A549 (cell line): ENCODE data around the gene CELF2. TPM values are rescaled to one million over a fixed set of nuclear protein-coding genes. Genes with fewer than 3 reads are reported as not detected.

Source experiments
- ATAC-seq, 2 experiments: fragments of 200-7000 bp in 1 of 2; fragments of >200 bp in 1 of 2; cut with Nextera tagmentation in 1 of 2; cut with Tn5 transposase in 1 of 2; 3 replicates each; pipeline versions ENCODE4 v1.8.0 to v1.9.1; 2018 to 2020; ENCODE audit warnings: mild to moderate bottlenecking in 1 of 2, moderate library complexity in 1 of 2
- CTCF ChIA-PET: fragments of 300-600 bp; sonication (Branson Sonifier 250); formaldehyde crosslinking; extraction: SDS; loops from one replicate; lab custom pipeline; 2021; ENCODE audit warnings: antibody characterized with exemption, inconsistent platforms; lab: Yijun Ruan, JAX
- POLR2A ChIA-PET: fragments of 350-600 bp; formaldehyde crosslinking; extraction: SDS; loops from one replicate; lab custom pipeline; 2021; ENCODE audit warnings: antibody characterized with exemption, inconsistent platforms; lab: Yijun Ruan, JAX
- DNase-seq, 2 experiments: peaks; one replicate each; pipeline versions ENCODE4 v3.0.0 to v3.0.0-alpha.2; 2011 to 2016; ENCODE audit warnings: low read depth in 1 of 2, low spot score in 1 of 2
- FAIRE-seq: peaks from 2 replicates; lab custom pipeline; 2011; peaks lifted over from hg19 to GRCh38; lab: Jason Lieb, UNC
- H3K27ac ChIP-seq, 2 experiments: fragments of >200 bp; sonication (Bioruptor Twin); formaldehyde crosslinking; 3 replicates each; pipeline ENCODE4 v1.5.1; 2016 to 2017
- H3K4me1 ChIP-seq: fragments of >200 bp; sonication (Bioruptor Twin); formaldehyde crosslinking; 3 replicates; pipeline ENCODE4 v1.6.1; 2016
- H3K4me2 ChIP-seq: fragments of >200 bp; sonication (Bioruptor Twin); formaldehyde crosslinking; 3 replicates; pipeline ENCODE4 v1.6.1; 2016
- H3K4me3 ChIP-seq: fragments of >200 bp; sonication (Bioruptor Twin); formaldehyde crosslinking; 3 replicates; pipeline ENCODE4 v1.5.1; 2016
- H3K9me3 ChIP-seq: fragments of >200 bp; sonication (Bioruptor Twin); formaldehyde crosslinking; 3 replicates; pipeline ENCODE4 v1.6.1; 2016
- ATOH8 ChIP-seq: fragments of 250-450 bp; sonication (Bioruptor Pico); IDR thresholded peaks from 2 replicates; pipeline ENCODE4 v1.5.0; 2020; ENCODE audit warnings: low read depth, mild to moderate bottlenecking, moderate library complexity
- CBX2 ChIP-seq: fragments of 200-600 bp; sonication (generic); IDR thresholded peaks from 2 replicates; pipeline ENCODE4 v1.6.1; 2016; ENCODE audit warnings: low read depth, mild to moderate bottlenecking, borderline replicate concordance
- CHD2 ChIP-seq: fragments of 150-350 bp; IDR thresholded peaks from 2 replicates; pipeline ENCODE4 v1.6.1; 2014; ENCODE audit warnings: low read length; ENCODE audit not compliant: partially characterized antibody
- CHD4 ChIP-seq: fragments of 200-600 bp; sonication (generic); IDR thresholded peaks from 2 replicates; pipeline ENCODE4 v1.6.1; 2016; ENCODE audit warnings: antibody characterized with exemption, mild to moderate bottlenecking, borderline replicate concordance
- CTCF ChIP-seq: fragments of >200 bp; sonication (Bioruptor Twin); formaldehyde crosslinking; IDR thresholded peaks from 3 replicates; pipeline ENCODE4 v1.5.1; 2016
- EHMT2 ChIP-seq: fragments of 200-600 bp; sonication (generic); IDR thresholded peaks from 2 replicates; pipeline ENCODE4 v1.6.1; 2016; ENCODE audit warnings: antibody characterized with exemption, low read depth, mild to moderate bottlenecking, moderate library complexity
- ELK1 ChIP-seq: fragments of 150-350 bp; IDR thresholded peaks from 2 replicates; pipeline ENCODE4 v1.6.1; 2014; ENCODE audit warnings: low read depth, mild to moderate bottlenecking, low read length
- FOSL2 ChIP-seq, 2 experiments: fragments of 450-650 bp in 1 of 2; fragments of >200 bp in 1 of 2; sonication (Bioruptor Twin) in 1 of 2; formaldehyde crosslinking; IDR thresholded peaks; 2 replicates each; pipeline versions ENCODE4 v1.5.0 to v1.6.1; 2016 to 2020; ENCODE audit warnings: mild to moderate bottlenecking in 1 of 2, moderate library complexity in 1 of 2
- GATA3 ChIP-seq: IDR thresholded peaks from 2 replicates; pipeline ENCODE4 v1.6.1; 2012; ENCODE audit warnings: borderline replicate concordance
- HDAC2 ChIP-seq: fragments of 200-600 bp; sonication (generic); IDR thresholded peaks from 2 replicates; pipeline ENCODE4 v1.6.1; 2016
- HEYL ChIP-seq: fragments of 250-450 bp; sonication (Bioruptor Pico); IDR thresholded peaks from 2 replicates; pipeline ENCODE4 v1.8.0; 2021; ENCODE audit warnings: mild to moderate bottlenecking, moderate library complexity
- HOXA7 ChIP-seq: fragments of 250-450 bp; sonication (Bioruptor Pico); IDR thresholded peaks from 2 replicates; pipeline ENCODE4 v1.5.0; 2020; ENCODE audit warnings: mild to moderate bottlenecking, moderate library complexity
- HOXB5 ChIP-seq: fragments of 250-450 bp; sonication (Bioruptor Pico); IDR thresholded peaks from 2 replicates; pipeline ENCODE4 v1.5.0; 2020; ENCODE audit warnings: mild to moderate bottlenecking, moderate library complexity
- JUN ChIP-seq, 2 experiments: fragments of >200 bp; sonication (Bioruptor Twin); formaldehyde crosslinking; IDR thresholded peaks; 2 replicates in 1 of 2; 3 replicates in 1 of 2; pipeline ENCODE4 v1.6.1; 2016 to 2017
- KDM1A ChIP-seq: fragments of 200-600 bp; sonication (generic); IDR thresholded peaks from 2 replicates; pipeline ENCODE4 v1.6.1; 2016; ENCODE audit warnings: low read depth, mild to moderate bottlenecking
- KDM5A ChIP-seq: fragments of 200-600 bp; sonication (generic); IDR thresholded peaks from 2 replicates; pipeline ENCODE4 v1.6.1; 2016; ENCODE audit warnings: antibody characterized with exemption, mild to moderate bottlenecking
- NFE2L2 ChIP-seq: fragments of 150-350 bp; conservative IDR thresholded peaks from 2 replicates; pipeline ENCODE4 v1.6.1; 2014; ENCODE audit warnings: low read length
- PBX3 ChIP-seq: IDR thresholded peaks from 2 replicates; pipeline ENCODE4 v1.6.1; 2012
- RAD21 ChIP-seq, 2 experiments: fragments of >200 bp in 1 of 2; sonication (Bioruptor Twin) in 1 of 2; formaldehyde crosslinking in 1 of 2; IDR thresholded peaks in 1 of 2; conservative IDR thresholded peaks in 1 of 2; 2 replicates in 1 of 2; 3 replicates in 1 of 2; pipeline ENCODE4 v1.6.1; 2012 to 2018; ENCODE audit warnings: inconsistent platforms in 1 of 2
- RARB ChIP-seq: fragments of 250-450 bp; sonication (Bioruptor Pico); IDR thresholded peaks from 2 replicates; pipeline ENCODE4 v1.8.0; 2021; ENCODE audit warnings: mild to moderate bottlenecking, moderate library complexity
- REST ChIP-seq: fragments of 200-600 bp; sonication (generic); IDR thresholded peaks from 2 replicates; pipeline ENCODE4 v1.6.1; 2016; ENCODE audit warnings: antibody characterized with exemption, mild to moderate bottlenecking, moderate library complexity
- RFX5 ChIP-seq: fragments of 450-650 bp; IDR thresholded peaks from 2 replicates; pipeline ENCODE4 v1.7.1; 2014; ENCODE audit warnings: antibody characterized with exemption, mild to moderate bottlenecking, moderate library complexity
- RNF2 ChIP-seq: fragments of 200-600 bp; sonication (generic); IDR thresholded peaks from 2 replicates; pipeline ENCODE4 v1.6.1; 2016; ENCODE audit warnings: low read depth, mild to moderate bottlenecking, antibody characterized with exemption, moderate library complexity, borderline replicate concordance
- SMC3 ChIP-seq: fragments of >200 bp; sonication (Bioruptor Twin); formaldehyde crosslinking; IDR thresholded peaks from 3 replicates; pipeline ENCODE4 v1.6.1; 2018; ENCODE audit warnings: inconsistent platforms
- SREBF2 ChIP-seq: fragments of 450-650 bp; IDR thresholded peaks from 2 replicates; pipeline ENCODE4 v1.6.1; 2014; ENCODE audit warnings: mild to moderate bottlenecking, moderate library complexity
- ZFP36 ChIP-seq: fragments of 450-650 bp; IDR thresholded peaks from 2 replicates; pipeline ENCODE4 v1.6.1; 2014; ENCODE audit warnings: borderline replicate concordance; ENCODE audit not compliant: partially characterized antibody
- ZNF302 ChIP-seq: fragments of 250-450 bp; sonication (Bioruptor Pico); IDR thresholded peaks from 2 replicates; pipeline ENCODE4 v1.9.0; 2021; ENCODE audit warnings: inconsistent platforms, mild to moderate bottlenecking, moderate library complexity
- WGBS: methylation state at CpG from one replicate; pipeline ENCODE4 v1.1.6; 2017; ENCODE audit errors: missing lambda C conversion rate; 5-methylcytosine and 5-hydroxymethylcytosine counted together
- polyA plus RNA-seq, 4 experiments: library from polyadenylated mRNA; depleted of rRNA in 3 of 4; stranded (reverse); fragments of >200 nt; fragmentation: RNase III in 1 of 4; extraction: RNeasy Plus Mini Kit Qiagen cat#74134 plus additional on column Dnase treatment in 1 of 4; gene quantifications; 2 replicates in 3 of 4; 3 replicates in 1 of 4; pipeline ENCODE4 v1.2.3, GENCODE V29; 2011 to 2017

CELF2 gene
- polyA plus RNA-seq, 2 of the 4 experiments (the other 2 are of a cell fraction) = 0.01 to 0.03 TPM

GRCh38 chr10:11057994-11058393, 40.3 kb downstream of the CELF2 start:
- CTCF ChIA-PET = interaction anchor here (0.7 kb wide), 2 partner anchors 92 to 700 kb away, joined by 3 read pairs; no protein-coding TSS in a partner anchor
- Histone ChIP-seq H3K27ac (no peak overlapping the region), H3K4me3 (no peak overlapping the region), H3K9me3 (no peaks in the 10 kb centered on the region), H3K4me1 (no peaks in the 10 kb centered on the region), H3K4me2 (no peak overlapping the region)
- ATAC-seq (no peak), DNase-seq (no peak), FAIRE-seq (no peak)
- POLR2A ChIA-PET = no interaction called here
- WGBS = 25% methylated on average over 4 of the region's 4 CpGs
- TF ChIP-seq HOXA7 (no peak), CHD2 (no peak), NFE2L2 (no peak), PBX3 (no peak), CBX2 (no peak), EHMT2 (no peak), RARB (no peak), FOSL2 (IDR thresholded peaks at IDR 0.05) (no peak), FOSL2 (CRISPR knock-in tag; IDR thresholded peaks at IDR 0.05) (no peak), HDAC2 (no peak), RAD21 (conservative IDR thresholded peaks at IDR 0.05 in 1 of 2, IDR thresholded peaks at IDR 0.05 in 1 of 2) (no peak), RFX5 (no peak), CHD4 (no peak), KDM1A (no peak)

- POLR2A ChIA-PET = no interaction called here
- H3K4me3 ChIP-seq = no peak overlapping the region
- DNase-seq (no peak), FAIRE-seq (no peak), ATAC-seq (no peak)
- no peak overlapping the region for H3K4me2 ChIP-seq
- WGBS = 43% methylated on average over 8 of the region's 8 CpGs
- H3K27ac ChIP-seq = no peak overlapping the region
- H3K9me3 ChIP-seq = no peaks in the 10 kb centered on the region
- CTCF ChIA-PET = no interaction called here
- TF ChIP-seq ZFP36 (no peak), HOXB5 (CRISPR knock-in tag) (no peak), GATA3 (no peak), SMC3 (no peak), PBX3 (no peak), KDM1A (no peak), KDM5A (no peak), HEYL (CRISPR knock-in tag) (no peak), JUN (IDR thresholded peaks at IDR 0.05) (no peak), CBX2 (no peak), SREBF2 (no peak), ZNF302 (CRISPR knock-in tag) (no peak), ATOH8 (CRISPR knock-in tag) (no peak), CTCF (no peak), RNF2 (no peak), ELK1 (no peak), RARB (no peak), REST (no peak)
- no peaks in the 10 kb centered on the region for H3K4me1 ChIP-seq
These were observed 41.3 kb downstream of the CELF2 start for GRCh38 chr10:11058965-11059364.
